NCI-H2171 (cell line): Measurements from ENCODE around the gene RNF26.

ENCODE experiments used
- DNase-seq: peaks from one replicate; lab custom pipeline; 2025; lab: John Stamatoyannopoulos, UW

Gene RNF26

DNA sequence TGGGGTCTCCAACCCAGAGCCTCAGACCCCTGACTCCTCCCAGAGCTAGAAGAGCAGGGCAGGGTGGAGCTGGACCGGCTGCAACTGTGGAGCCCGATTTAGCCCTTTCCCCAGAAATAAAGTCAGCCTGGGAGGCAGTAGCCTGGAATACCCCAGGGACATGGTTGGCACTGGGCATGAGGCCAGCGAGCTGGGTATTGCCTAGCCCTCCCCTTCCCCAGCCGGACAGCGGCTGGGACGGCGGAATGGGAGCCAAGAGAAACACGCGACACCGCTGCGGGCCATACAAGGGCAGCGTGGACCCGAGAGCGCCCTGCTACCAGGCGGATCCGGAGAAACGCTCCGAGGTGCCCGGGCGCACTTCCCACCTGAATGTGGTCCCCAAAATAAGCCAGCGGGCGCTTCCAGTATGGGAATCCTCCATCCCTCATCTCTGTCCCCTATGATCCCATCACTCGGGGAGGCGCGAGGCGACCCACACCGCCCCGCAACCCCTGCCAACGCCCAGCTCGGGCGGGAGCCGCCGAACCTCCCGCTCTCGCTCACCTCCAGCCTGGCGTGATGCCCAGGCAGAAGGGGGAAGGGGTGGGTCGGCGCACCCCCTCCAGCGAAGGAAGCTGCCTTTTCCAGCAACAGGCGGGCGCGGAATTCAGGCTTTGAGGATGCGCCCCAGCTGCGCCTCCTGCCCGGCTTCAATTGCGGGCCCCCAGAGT is 18.2 kb upstream of the RNF26 start:
- peak; percentile 45 for DNase-seq

- no peak for DNase-seq
Measured at GRCh38 chr11:119316729-119317591, 17.4 kb upstream of the RNF26 start, which contains the start of gene MCAM. TSS of gene MCAM (minus strand) at chr11:119317130. CDS start at chr11:119317101, 29 bp downstream.

- no peak for DNase-seq
Measured at GRCh38 chr11:119317592-119318239, 16.6 kb upstream of the RNF26 start.

GRCh38 chr11:119318240-119319135 is 15.8 kb upstream of the RNF26 start:
- DNase-seq = no peak

DNA sequence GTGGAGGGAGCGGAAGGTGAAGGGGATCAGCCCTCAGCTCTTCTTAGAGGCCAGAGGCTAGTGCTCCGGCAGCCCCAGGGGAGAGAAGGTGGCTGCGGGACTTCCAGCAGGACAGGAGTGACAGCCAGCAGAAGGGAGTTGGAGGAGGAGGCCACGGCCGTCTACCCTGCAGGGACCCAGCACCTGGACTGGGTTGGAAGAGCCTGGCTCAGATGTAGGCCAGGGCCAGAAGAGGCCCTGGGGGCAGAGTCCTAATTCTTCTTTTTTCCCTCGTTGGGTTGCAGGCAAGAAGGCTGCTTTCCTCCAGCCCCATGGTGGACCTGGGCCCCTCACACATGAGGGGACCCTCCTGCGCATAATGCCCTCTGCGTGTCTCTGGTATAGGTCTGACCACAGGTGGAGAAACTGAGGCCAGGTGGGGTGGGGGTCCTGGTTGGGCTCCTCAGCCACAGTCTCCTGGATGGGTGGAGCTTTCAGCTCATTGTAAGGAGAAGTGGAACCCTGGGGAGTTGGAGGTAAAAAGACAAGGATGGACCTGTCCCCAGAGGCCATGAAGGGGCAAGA is 15.1 kb upstream of the RNF26 start:
- no peak for DNase-seq

GRCh38 chr11:119319700-119320239 is 14.6 kb upstream of the RNF26 start:
- no peak for DNase-seq

GRCh38 chr11:119320240-119320775 is 14.0 kb upstream of the RNF26 start:
- DNase-seq = no peak

DNA sequence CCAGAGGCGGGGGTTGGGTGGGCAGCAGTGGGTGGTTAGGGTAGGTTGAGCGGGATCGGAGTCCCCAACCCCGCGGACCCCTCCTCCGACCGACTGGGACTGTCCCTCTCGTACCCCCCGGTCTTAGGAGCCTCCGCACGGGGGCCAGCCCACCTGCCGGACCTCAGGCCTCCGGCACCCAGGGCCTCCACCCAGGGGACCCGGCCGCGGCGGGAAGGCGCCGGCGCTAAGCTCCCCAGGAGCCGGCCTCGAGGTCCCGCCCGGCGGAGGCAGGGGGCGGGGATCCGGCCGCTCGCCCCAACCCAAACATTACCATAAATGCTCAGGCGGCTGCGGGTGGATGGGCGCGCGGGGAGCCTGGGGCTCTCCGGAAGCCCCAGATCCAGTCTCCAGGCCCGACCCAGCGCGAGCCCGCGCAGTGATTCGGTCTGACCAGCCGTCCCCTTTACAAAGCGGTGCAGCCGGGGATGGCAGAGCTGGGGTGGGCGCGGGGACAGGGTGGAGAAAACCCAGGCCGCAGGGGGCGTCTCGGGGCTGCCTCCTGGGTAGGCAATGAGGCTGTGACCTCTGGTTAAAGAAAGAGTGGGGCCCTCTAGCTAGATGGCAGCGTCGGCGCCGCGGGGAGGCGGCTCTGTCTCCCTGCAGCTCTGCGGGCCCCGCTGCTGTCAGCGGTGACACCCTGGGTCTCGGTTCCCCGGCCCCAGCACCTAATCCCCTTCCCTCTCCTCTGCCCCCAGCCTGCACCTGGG is 13.4 kb upstream of the RNF26 start:
- DNase-seq = no peak

DNA sequence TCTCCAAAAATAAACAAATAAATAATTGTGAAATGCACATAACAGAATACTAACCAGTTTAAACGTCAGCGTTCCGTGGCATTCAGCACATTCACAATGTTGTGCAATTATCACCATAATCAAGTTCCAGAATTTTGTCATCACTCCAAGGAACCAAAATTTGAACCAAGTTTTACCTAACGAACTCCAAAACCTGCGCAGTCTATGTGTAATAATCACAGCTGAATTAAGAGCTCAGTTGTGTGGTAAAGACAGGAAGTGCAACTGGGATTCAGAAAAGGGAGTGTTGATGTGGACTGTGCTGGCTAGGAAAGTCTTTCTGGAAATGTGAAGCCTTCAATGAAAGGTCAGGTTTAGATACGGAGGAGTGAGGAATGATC is 12.0 kb upstream of the RNF26 start:
- DNase-seq = no peak

DNA sequence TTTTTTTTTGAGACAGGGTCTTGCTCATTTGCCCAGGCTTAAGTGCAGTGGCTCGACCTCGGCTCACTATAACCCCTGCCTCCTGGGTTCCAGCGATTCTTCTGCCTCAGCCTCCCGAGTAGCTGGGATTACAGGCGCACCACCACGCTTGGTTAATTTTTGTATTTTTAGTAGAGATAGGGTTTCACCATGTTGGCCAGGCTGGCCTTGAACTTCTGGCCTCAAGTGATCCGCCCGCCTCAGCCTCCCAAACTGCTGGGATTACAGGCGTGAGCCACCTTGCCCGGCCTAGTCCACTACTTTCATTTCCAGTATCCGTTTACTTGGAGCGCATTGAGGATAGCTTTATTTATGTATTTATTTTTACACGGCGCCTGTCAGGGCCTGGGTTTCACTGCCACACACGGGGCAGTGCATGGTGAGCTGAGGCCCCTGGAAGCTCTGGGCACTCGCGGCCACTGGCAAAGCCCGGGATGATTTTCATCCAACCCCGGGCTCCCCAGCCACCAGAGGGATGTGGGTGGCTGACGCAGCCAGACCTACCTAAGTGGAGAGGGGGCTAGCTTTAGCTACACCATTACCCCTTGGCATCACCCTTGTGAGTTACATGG is 11.3 kb upstream of the RNF26 start:
- DNase-seq = no peak

DNA sequence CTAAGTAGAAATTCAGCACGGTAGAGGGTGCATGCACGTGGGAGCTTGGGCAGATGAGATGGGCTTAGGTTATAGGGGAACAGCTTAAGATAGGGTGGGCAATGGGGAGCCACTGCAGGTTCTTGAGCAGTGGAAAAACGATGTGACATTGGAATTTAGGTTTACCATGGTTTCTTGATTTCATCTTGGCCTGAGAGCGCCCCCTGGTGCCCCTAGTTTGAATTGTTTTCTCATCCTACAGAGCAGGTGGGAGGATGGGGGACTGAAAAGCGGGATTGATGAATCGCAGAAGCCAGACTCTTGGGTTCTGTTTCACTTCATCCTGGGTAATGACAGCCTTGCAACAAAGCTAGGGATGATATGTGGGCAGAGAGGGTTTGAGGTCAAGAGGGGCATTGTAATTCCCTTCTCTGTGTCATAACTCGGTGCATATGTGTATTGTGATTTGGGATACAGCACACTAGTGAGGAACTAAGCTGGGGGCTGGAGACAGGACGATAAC is 10.7 kb upstream of the RNF26 start:
- DNase-seq = no peak

DNA sequence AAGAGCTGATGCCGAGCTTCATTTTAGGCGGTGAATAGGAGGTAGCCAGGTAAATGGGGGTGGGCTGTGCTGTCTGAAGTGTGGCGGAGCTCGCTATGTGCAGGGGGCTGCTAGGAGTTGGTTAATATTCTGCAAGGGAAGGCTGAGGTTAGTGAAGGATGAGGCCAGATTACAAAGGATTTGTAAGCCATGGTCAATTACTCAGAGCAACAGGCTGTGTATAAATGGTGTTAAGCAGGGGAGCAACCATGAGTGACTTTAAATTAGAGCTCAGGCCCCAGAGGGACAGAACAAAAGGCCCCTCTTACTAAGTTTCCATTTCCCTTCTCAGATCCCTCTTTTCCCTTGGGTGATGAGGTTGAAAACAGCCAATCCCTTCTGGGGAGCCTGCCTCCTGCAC is 10.1 kb upstream of the RNF26 start:
- no peak for DNase-seq

- DNase-seq = no peak
Measured at GRCh38 chr11:119329320-119329719, 5.0 kb upstream of the RNF26 start.

- DNase-seq = no peak
Measured at GRCh38 chr11:119330237-119330636, 4.1 kb upstream of the RNF26 start.

- no peak for DNase-seq
Measured at GRCh38 chr11:119332111-119332765, 2.1 kb upstream of the RNF26 start.

DNA sequence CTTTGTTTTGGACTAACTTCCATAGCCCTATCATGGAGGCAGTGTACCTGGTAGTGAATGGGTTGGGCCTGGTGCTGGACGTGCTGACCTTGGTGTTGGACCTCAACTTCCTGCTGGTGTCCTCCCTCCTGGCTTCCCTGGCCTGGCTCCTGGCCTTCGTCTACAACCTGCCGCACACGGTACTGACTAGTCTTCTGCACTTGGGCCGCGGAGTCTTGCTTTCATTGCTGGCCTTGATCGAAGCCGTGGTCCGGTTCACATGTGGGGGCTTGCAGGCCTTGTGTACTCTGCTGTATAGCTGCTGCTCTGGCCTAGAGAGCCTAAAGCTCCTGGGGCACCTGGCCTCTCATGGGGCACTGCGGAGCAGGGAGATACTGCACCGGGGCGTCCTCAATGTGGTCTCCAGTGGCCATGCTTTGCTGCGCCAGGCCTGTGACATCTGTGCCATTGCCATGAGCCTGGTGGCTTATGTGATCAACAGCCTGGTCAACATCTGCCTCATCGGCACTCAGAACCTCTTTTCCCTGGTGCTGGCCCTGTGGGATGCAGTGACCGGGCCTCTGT is 846 bp downstream of the RNF26 start:
- no peak for DNase-seq

GRCh38 chr11:119335655-119336543 is 1.6 kb downstream of the RNF26 start:
- no peak for DNase-seq
